Measurements from ENCODE around the gene MED25. TPM values are rescaled to one million over a fixed set of nuclear protein-coding genes. Genes with fewer than 3 reads are reported as not detected.

Gene MED25
- polyA plus RNA-seq, 1 of the 3 experiments (the other 2 are of a cell fraction), result 30.2 TPM

DNA sequence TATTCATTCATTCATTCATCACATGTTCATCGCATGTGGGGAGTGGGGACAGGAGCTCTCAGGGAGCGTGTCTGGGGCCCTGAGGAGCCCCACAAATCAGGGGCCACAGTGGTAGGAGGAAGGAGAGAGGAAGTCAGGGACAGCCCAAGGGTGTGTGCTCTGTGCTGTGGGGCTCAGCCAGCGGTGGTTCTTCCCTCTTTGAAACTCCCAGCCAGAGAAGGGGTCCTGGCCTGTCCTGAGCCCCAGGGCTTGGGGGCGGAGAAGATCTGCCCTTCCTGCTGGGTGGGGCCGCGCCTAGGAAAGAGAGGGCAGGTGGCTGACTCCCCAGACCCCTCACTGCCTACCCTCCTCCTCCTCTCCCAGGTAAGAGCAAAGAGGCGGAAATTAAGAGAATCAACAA lies 36.7 kb upstream of the MED25 start:
- H3F3A ChIP-seq (replicated peaks; ENCODE audit: insufficient read depth), result peaks cover 7% of the 10 kb centered on the region
- DNase-seq, result no peak
- TF ChIP-seq, protein P1, sequence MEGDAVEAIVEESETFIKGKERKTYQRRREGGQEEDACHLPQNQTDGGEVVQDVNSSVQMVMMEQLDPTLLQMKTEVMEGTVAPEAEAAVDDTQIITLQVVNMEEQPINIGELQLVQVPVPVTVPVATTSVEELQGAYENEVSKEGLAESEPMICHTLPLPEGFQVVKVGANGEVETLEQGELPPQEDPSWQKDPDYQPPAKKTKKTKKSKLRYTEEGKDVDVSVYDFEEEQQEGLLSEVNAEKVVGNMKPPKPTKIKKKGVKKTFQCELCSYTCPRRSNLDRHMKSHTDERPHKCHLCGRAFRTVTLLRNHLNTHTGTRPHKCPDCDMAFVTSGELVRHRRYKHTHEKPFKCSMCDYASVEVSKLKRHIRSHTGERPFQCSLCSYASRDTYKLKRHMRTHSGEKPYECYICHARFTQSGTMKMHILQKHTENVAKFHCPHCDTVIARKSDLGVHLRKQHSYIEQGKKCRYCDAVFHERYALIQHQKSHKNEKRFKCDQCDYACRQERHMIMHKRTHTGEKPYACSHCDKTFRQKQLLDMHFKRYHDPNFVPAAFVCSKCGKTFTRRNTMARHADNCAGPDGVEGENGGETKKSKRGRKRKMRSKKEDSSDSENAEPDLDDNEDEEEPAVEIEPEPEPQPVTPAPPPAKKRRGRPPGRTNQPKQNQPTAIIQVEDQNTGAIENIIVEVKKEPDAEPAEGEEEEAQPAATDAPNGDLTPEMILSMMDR (IDR thresholded peaks at IDR 0.05), result no peak
- no peak for TF ChIP-seq CHD2 (IDR thresholded peaks at IDR 0.05; ENCODE audit: low read length, partially characterized antibody)
- no peak for TF ChIP-seq POLR2AphosphoS5 (IDR thresholded peaks at IDR 0.05; ENCODE audit: low read depth, low read length)
- peaks cover 5% of the 10 kb centered on the region; the same call in 1 of the 2 replicates for H4K20me1 ChIP-seq (ENCODE audit: insufficient read depth)
- no peak overlapping the region for H3K4me2 ChIP-seq
- H3K27ac ChIP-seq (ENCODE audit: low read depth in 2 of 2, low read length in 1 of 2), result no peak overlapping the region
- H2AFZ ChIP-seq (ENCODE audit: low read depth), result no peak overlapping the region
- no peaks in the 10 kb centered on the region for H3K9me2 ChIP-seq
- POLR2A ChIA-PET, result no interaction called here
- H3K27me3 ChIP-seq (ENCODE audit: insufficient read depth), result no peaks in the 10 kb centered on the region
- H3K36me3 ChIP-seq (replicated peaks in 1 of 2; ENCODE audit: control insufficient read depth in 1 of 2, insufficient read depth in 2 of 2, low read length in 1 of 2), result peaks cover 15 to 21% of the 10 kb centered on the region in 2 experiments
- H3K9ac ChIP-seq, result no peak overlapping the region
- H3K9me3 ChIP-seq, result no peaks in the 10 kb centered on the region
- no peak overlapping the region for H3K4me3 ChIP-seq (ENCODE audit: low read depth in 2 of 2, low read length in 1 of 2)
- 100% methylated on average over 5 of the region's 7 CpGs for WGBS (ENCODE audit: low lambda C conversion rate)
- H3K79me2 ChIP-seq (ENCODE audit: insufficient read depth), result peaks cover 37% of the 10 kb centered on the region; the same call in 1 of the 2 replicates
- no peaks in the 10 kb centered on the region for H3K4me1 ChIP-seq (ENCODE audit: control insufficient read depth in 1 of 2, insufficient read depth in 2 of 2, low read depth in 1 of 2, low read length in 1 of 2)
- CTCF ChIA-PET, result no interaction called here

DNA sequence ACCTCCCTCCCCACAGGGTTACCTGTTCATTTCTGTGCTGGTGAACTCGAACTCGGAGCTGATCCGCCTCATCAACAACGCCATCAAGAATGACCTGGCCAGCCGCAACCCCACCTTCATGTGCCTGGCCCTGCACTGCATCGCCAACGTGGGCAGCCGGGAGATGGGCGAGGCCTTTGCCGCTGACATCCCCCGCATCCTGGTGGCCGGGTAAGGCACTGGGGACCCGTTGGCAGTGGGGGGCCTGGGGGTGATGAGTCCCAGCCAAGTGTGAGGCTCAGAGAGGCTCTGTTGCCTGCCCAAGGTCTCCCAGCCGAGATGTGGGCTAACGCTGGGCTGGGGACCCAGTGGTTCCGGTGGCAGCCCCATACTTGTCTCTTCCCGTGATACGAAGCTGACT lies 35.6 kb upstream of the MED25 start:
- no peaks in the 10 kb centered on the region for H3K9me2 ChIP-seq
- no peak overlapping the region for H2AFZ ChIP-seq (ENCODE audit: low read depth)
- peaks cover 5% of the 10 kb centered on the region; the same call in 1 of the 2 replicates for H4K20me1 ChIP-seq (ENCODE audit: insufficient read depth)
- peaks cover 32% of the 10 kb centered on the region; the same call in 1 of the 2 replicates for H3K79me2 ChIP-seq (ENCODE audit: insufficient read depth)
- POLR2A ChIA-PET, result no interaction called here
- 95% methylated on average over 14 of the region's 18 CpGs for WGBS (ENCODE audit: low lambda C conversion rate)
- H3K4me2 ChIP-seq, result no peak overlapping the region
- no peak overlapping the region for H3K27ac ChIP-seq (ENCODE audit: low read depth in 2 of 2, low read length in 1 of 2)
- CTCF ChIA-PET, result no interaction called here
- DNase-seq, result no peak
- no peaks in the 10 kb centered on the region for H3K9me3 ChIP-seq
- no peaks in the 10 kb centered on the region for H3K4me1 ChIP-seq (ENCODE audit: control insufficient read depth in 1 of 2, insufficient read depth in 2 of 2, low read depth in 1 of 2, low read length in 1 of 2)
- TF ChIP-seq ELF1 (IDR thresholded peaks at IDR 0.05) (no peak), MEF2A (IDR thresholded peaks at IDR 0.05; ENCODE audit: borderline replicate concordance, low read depth) (no peak), FOXJ3 (CRISPR knock-in tag; IDR thresholded peaks at IDR 0.05) (no peak), FOSL2 (IDR thresholded peaks at IDR 0.05; ENCODE audit: borderline replicate concordance, low read depth) (no peak), GABPA (IDR thresholded peaks at IDR 0.05; ENCODE audit: low read depth) (no peak), FOXM1 (IDR thresholded peaks at IDR 0.05; ENCODE audit: low read depth) (no peak), JUND (IDR thresholded peaks at IDR 0.05) (no peak)
- peaks cover 7% of the 10 kb centered on the region for H3F3A ChIP-seq (replicated peaks; ENCODE audit: insufficient read depth)
- H3K36me3 ChIP-seq (replicated peaks in 1 of 2; ENCODE audit: control insufficient read depth in 1 of 2, insufficient read depth in 2 of 2, low read length in 1 of 2), result peaks cover 15 to 25% of the 10 kb centered on the region in 2 experiments
- H3K4me3 ChIP-seq (ENCODE audit: low read depth in 2 of 2, low read length in 1 of 2), result no peak overlapping the region
- H3K27me3 ChIP-seq (ENCODE audit: insufficient read depth), result no peaks in the 10 kb centered on the region
- no peak overlapping the region for H3K9ac ChIP-seq

DNA sequence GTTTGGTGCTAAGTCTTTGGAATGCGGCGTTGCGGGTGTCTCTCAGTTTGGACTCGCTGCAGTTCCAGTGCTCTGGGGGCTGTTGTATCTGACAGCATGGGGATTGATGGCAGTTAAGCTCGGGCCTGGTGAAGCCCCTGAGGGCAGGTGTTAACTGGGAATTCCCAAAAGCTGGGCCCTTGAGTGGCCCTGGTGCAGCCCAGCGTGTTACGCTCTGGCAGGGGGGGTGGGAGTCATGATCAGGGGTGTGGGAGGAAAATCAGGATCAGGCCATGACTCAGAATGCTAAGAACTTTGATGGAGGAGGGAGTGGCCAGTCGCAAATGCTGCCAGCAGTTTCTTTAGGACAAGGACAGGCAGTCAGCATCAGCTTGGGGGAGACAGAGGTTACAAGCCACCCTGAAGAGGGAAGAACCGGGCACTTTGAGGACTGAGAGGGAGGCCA lies 31.7 kb upstream of the MED25 start:
- H3K27ac ChIP-seq (ENCODE audit: low read depth in 2 of 2, low read length in 1 of 2), result no peak overlapping the region
- H3K27me3 ChIP-seq (ENCODE audit: insufficient read depth), result no peaks in the 10 kb centered on the region
- H3K4me1 ChIP-seq (ENCODE audit: control insufficient read depth in 1 of 2, insufficient read depth in 2 of 2, low read depth in 1 of 2, low read length in 1 of 2), result no peaks in the 10 kb centered on the region
- no peak overlapping the region for H3K9ac ChIP-seq
- H3K9me3 ChIP-seq, result no peaks in the 10 kb centered on the region
- H3K79me2 ChIP-seq (ENCODE audit: insufficient read depth), result peaks cover 14% of the 10 kb centered on the region; the same call in 1 of the 2 replicates
- ChIA-PET POLR2A (no interaction called here), CTCF (no interaction called here)
- peaks cover 18 to 28% of the 10 kb centered on the region in 2 experiments for H3K36me3 ChIP-seq (replicated peaks in 1 of 2; ENCODE audit: control insufficient read depth in 1 of 2, insufficient read depth in 2 of 2, low read length in 1 of 2)
- H3F3A ChIP-seq (replicated peaks; ENCODE audit: insufficient read depth), result peaks cover 4% of the 10 kb centered on the region
- DNase-seq, result no peak
- WGBS (ENCODE audit: low lambda C conversion rate), result 80% methylated on average over 9 of the region's 9 CpGs
- H3K4me2 ChIP-seq, result no peak overlapping the region
- no peak overlapping the region for H3K4me3 ChIP-seq (ENCODE audit: low read depth in 2 of 2, low read length in 1 of 2)
- no peak overlapping the region for H2AFZ ChIP-seq (ENCODE audit: low read depth)
- H4K20me1 ChIP-seq (ENCODE audit: insufficient read depth), result no peaks in the 10 kb centered on the region
- H3K9me2 ChIP-seq, result no peaks in the 10 kb centered on the region
- TF ChIP-seq, protein P2, sequence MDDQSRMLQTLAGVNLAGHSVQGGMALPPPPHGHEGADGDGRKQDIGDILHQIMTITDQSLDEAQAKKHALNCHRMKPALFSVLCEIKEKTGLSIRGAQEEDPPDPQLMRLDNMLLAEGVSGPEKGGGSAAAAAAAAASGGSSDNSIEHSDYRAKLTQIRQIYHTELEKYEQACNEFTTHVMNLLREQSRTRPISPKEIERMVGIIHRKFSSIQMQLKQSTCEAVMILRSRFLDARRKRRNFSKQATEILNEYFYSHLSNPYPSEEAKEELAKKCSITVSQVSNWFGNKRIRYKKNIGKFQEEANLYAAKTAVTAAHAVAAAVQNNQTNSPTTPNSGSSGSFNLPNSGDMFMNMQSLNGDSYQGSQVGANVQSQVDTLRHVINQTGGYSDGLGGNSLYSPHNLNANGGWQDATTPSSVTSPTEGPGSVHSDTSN (IDR thresholded peaks at IDR 0.05), result no peak
- TF ChIP-seq YY1 (IDR thresholded peaks at IDR 0.05; ENCODE audit: low read depth) (no peak), FOXJ3 (CRISPR knock-in tag; IDR thresholded peaks at IDR 0.05) (no peak), GATA2 (CRISPR knock-in tag; IDR thresholded peaks at IDR 0.05) (no peak), SIN3A (IDR thresholded peaks at IDR 0.05; ENCODE audit: borderline replicate concordance, low read depth, low read length) (no peak), TEAD4 (IDR thresholded peaks at IDR 0.05; ENCODE audit: borderline replicate concordance, insufficient read depth) (no peak), RCOR1 (IDR thresholded peaks at IDR 0.05; ENCODE audit: low read length) (no peak)
- TF ChIP-seq, protein P1 (IDR thresholded peaks at IDR 0.05), result no peak
- TF ChIP-seq, protein P3, sequence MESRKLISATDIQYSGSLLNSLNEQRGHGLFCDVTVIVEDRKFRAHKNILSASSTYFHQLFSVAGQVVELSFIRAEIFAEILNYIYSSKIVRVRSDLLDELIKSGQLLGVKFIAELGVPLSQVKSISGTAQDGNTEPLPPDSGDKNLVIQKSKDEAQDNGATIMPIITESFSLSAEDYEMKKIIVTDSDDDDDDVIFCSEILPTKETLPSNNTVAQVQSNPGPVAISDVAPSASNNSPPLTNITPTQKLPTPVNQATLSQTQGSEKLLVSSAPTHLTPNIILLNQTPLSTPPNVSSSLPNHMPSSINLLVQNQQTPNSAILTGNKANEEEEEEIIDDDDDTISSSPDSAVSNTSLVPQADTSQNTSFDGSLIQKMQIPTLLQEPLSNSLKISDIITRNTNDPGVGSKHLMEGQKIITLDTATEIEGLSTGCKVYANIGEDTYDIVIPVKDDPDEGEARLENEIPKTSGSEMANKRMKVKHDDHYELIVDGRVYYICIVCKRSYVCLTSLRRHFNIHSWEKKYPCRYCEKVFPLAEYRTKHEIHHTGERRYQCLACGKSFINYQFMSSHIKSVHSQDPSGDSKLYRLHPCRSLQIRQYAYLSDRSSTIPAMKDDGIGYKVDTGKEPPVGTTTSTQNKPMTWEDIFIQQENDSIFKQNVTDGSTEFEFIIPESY (IDR thresholded peaks at IDR 0.05; ENCODE audit: borderline replicate concordance, low read depth), result no peak
